ENCODE results near the gene CXCL8.

CXCL8 gene

GRCh38 chr4:73727685-73728084 lies 12.7 kb upstream of the CXCL8 start:
- TF ChIP-seq ZFX (IDR thresholded peaks at IDR 0.05) = no peak
- TF ChIP-seq, protein P1, sequence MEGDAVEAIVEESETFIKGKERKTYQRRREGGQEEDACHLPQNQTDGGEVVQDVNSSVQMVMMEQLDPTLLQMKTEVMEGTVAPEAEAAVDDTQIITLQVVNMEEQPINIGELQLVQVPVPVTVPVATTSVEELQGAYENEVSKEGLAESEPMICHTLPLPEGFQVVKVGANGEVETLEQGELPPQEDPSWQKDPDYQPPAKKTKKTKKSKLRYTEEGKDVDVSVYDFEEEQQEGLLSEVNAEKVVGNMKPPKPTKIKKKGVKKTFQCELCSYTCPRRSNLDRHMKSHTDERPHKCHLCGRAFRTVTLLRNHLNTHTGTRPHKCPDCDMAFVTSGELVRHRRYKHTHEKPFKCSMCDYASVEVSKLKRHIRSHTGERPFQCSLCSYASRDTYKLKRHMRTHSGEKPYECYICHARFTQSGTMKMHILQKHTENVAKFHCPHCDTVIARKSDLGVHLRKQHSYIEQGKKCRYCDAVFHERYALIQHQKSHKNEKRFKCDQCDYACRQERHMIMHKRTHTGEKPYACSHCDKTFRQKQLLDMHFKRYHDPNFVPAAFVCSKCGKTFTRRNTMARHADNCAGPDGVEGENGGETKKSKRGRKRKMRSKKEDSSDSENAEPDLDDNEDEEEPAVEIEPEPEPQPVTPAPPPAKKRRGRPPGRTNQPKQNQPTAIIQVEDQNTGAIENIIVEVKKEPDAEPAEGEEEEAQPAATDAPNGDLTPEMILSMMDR (conservative IDR thresholded peaks at IDR 0.05) = no peak
- H3K27ac ChIP-seq = no peak overlapping the region

- H3K27ac ChIP-seq = no peak overlapping the region
- no peak for TF ChIP-seq ZFX (IDR thresholded peaks at IDR 0.05)
These were observed 12.2 kb upstream of the CXCL8 start for GRCh38 chr4:73728091-73728741.

GRCh38 chr4:73729534-73730165 lies 10.7 kb upstream of the CXCL8 start:
- TF ChIP-seq, protein P1 (conservative IDR thresholded peaks at IDR 0.05) = peak; percentile 84
- no peak for TF ChIP-seq ZFX (IDR thresholded peaks at IDR 0.05)

GRCh38 chr4:73730292-73730691 lies 10.1 kb upstream of the CXCL8 start:
- no peak overlapping the region for H3K27ac ChIP-seq
- TF ChIP-seq, protein P1 (conservative IDR thresholded peaks at IDR 0.05) = no peak
- no peak for TF ChIP-seq ZFX (IDR thresholded peaks at IDR 0.05)

More at GRCh38 chr4:73729534-73730165, 10.7 kb upstream of the CXCL8 start:
- H3K27ac ChIP-seq = no peak overlapping the region

DNA sequence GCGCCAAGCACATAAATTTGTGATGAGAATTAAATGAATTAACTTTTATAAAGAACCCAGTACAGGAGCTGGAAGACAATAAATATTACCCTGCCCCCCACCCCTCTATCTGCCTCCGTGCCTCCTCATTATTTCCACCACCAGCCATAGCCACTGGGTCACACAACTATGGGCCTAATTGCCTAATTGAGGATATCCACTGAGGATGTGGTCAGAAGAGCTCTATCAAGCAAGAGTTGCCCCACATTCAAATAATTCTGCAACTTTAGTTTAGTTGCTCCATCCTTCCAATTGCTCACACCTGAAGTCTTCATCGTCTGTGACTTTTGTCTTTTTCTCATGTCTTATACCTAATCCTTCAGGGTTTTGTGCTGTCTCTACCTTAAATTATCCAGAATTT lies 9.5 kb upstream of the CXCL8 start:
- TF ChIP-seq ZFX (IDR thresholded peaks at IDR 0.05) = no peak
- TF ChIP-seq, protein P1 (conservative IDR thresholded peaks at IDR 0.05) = no peak
- H3K27ac ChIP-seq = no peak overlapping the region

DNA sequence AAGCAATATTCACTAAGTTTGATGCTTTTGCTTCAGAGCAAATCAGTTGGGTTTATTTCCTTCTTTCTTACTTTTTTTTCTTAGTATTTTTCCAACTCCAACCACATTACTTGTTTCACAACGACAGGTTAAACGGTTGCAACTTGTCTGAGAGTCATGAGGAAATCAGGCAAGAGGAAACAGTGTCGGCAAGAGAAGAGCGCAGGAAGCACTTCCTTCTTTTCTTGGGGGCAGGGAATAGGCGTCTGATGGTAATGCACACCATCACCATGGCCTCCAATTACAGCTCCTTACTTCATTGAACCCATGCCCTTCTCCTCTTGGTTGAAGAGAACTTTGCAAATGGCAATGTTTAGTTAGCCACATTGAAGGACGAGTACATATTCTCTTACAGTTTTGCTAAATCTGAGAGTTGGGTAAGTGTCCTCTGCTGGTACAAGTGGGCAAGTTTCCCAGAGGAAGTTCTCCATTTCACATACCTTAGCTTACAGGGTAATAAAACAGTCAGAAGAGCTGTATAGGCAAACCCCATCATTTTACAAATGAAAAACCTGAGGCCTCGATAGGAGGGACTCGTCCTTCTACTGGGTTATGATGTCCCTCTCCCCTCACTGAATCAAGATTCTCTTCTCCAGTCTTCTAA lies 8.3 kb upstream of the CXCL8 start:
- no peak overlapping the region for H3K27ac ChIP-seq

GRCh38 chr4:73732759-73733431 lies 7.5 kb upstream of the CXCL8 start:
- TF ChIP-seq, protein P1 (conservative IDR thresholded peaks at IDR 0.05) = no peak
- TF ChIP-seq ZFX (IDR thresholded peaks at IDR 0.05) = no peak
- no peak overlapping the region for H3K27ac ChIP-seq

More for the DNA sequence above, 8.3 kb upstream of the CXCL8 start:
- TF ChIP-seq, protein P1 (conservative IDR thresholded peaks at IDR 0.05) = no peak
- TF ChIP-seq ZFX (IDR thresholded peaks at IDR 0.05) = no peak
